ENCODE results near the gene CASZ1. TPM values are rescaled to one million over a fixed set of nuclear protein-coding genes. Genes with fewer than 3 reads are reported as not detected.

The CASZ1 gene
- polyA plus RNA-seq, 2 of the 4 experiments (the other 2 are of a cell fraction): 0.52 to 1.2 TPM

GRCh38 chr1:10803971-10804820 is 7.8 kb upstream of the CASZ1 start:
- WGBS (ENCODE audit: missing lambda C conversion rate): 67% methylated on average over 12 of the region's 21 CpGs
- CTCF ChIA-PET: no interaction called here
- FAIRE-seq: no peak

GRCh38 chr1:10802944-10803715 is 6.7 kb upstream of the CASZ1 start:
- FAIRE-seq (no peak), DNase-seq (ENCODE audit: low read depth in 1 of 2, low spot score in 1 of 2) (no peak), ATAC-seq (no peak)
- Histone ChIP-seq H3K4me3 (no peak overlapping the region), H3K4me1 (no peaks in the 10 kb centered on the region), H3K27ac (no peak overlapping the region), H3K9me3 (no peaks in the 10 kb centered on the region), H3K4me2 (no peak overlapping the region)
- WGBS (ENCODE audit: missing lambda C conversion rate): 63% methylated on average over 12 of the region's 12 CpGs
- CTCF ChIA-PET: no interaction called here
- POLR2A ChIA-PET: no interaction called here
- TF ChIP-seq RCOR1 (IDR thresholded peaks at IDR 0.05; ENCODE audit: low read depth, low read length): no peak
- TF ChIP-seq GATA3 (IDR thresholded peaks at IDR 0.05; ENCODE audit: borderline replicate concordance): no peak
- no peak for TF ChIP-seq CBX8 (IDR thresholded peaks at IDR 0.05)
- no peak for TF ChIP-seq BHLHE40 (IDR thresholded peaks at IDR 0.05; ENCODE audit: low read depth, low read length)
- no peak for TF ChIP-seq TFCP2L1 (CRISPR knock-in tag; IDR thresholded peaks at IDR 0.05)
- TF ChIP-seq KDM1A (IDR thresholded peaks at IDR 0.05; ENCODE audit: low read depth): no peak
- no peak for TF ChIP-seq HES2 (IDR thresholded peaks at IDR 0.05)
- TF ChIP-seq REST (IDR thresholded peaks at IDR 0.05): no peak
- no peak for TF ChIP-seq CBX2 (IDR thresholded peaks at IDR 0.05; ENCODE audit: borderline replicate concordance, low read depth)
- no peak for TF ChIP-seq JUN (IDR thresholded peaks at IDR 0.05)
- TF ChIP-seq NFE2L2 (conservative IDR thresholded peaks at IDR 0.05; ENCODE audit: low read length): no peak
- no peak for TF ChIP-seq HDAC2 (IDR thresholded peaks at IDR 0.05)

More at GRCh38 chr1:10803971-10804820, 7.8 kb upstream of the CASZ1 start:
- DNase-seq (ENCODE audit: low read depth in 1 of 2, low spot score in 1 of 2) (no peak), ATAC-seq (no peak)
- H3K9me3 ChIP-seq: no peaks in the 10 kb centered on the region
- H3K4me2 ChIP-seq: no peak overlapping the region
- POLR2A ChIA-PET: interaction anchor here (0.5 kb wide), 1 partner anchor 9 kb away, joined by 4 read pairs; no protein-coding TSS in a partner anchor
- no peak for TF ChIP-seq EP300 (IDR thresholded peaks at IDR 0.05)
- TF ChIP-seq SMC3 (IDR thresholded peaks at IDR 0.05): no peak
- TF ChIP-seq FOXS1 (CRISPR knock-in tag; IDR thresholded peaks at IDR 0.05): no peak
- no peak for TF ChIP-seq RCOR1 (IDR thresholded peaks at IDR 0.05; ENCODE audit: low read depth, low read length)
- no peak for TF ChIP-seq RARB (CRISPR knock-in tag; IDR thresholded peaks at IDR 0.05)
- no peak for TF ChIP-seq PHF8 (IDR thresholded peaks at IDR 0.05; ENCODE audit: borderline replicate concordance, low read depth)
- no peak for TF ChIP-seq ZSCAN20 (CRISPR knock-in tag; IDR thresholded peaks at IDR 0.05)
- TF ChIP-seq REST (IDR thresholded peaks at IDR 0.05): no peak
- TF ChIP-seq NFE2L2 (conservative IDR thresholded peaks at IDR 0.05; ENCODE audit: low read length): no peak
- TF ChIP-seq HMGXB4 (CRISPR knock-in tag; IDR thresholded peaks at IDR 0.05; ENCODE audit: borderline replicate concordance): no peak
- TF ChIP-seq CBX8 (IDR thresholded peaks at IDR 0.05): no peak
- TF ChIP-seq POLR2AphosphoS2 (conservative IDR thresholded peaks at IDR 0.05; ENCODE audit: low read length): no peak
- TF ChIP-seq HOXB5 (CRISPR knock-in tag; IDR thresholded peaks at IDR 0.05): no peak
- no peak overlapping the region for H3K4me3 ChIP-seq
- H3K27ac ChIP-seq: no peak overlapping the region
- no peaks in the 10 kb centered on the region for H3K4me1 ChIP-seq
